ENCODE measurements around the gene APOL2.

DNA sequence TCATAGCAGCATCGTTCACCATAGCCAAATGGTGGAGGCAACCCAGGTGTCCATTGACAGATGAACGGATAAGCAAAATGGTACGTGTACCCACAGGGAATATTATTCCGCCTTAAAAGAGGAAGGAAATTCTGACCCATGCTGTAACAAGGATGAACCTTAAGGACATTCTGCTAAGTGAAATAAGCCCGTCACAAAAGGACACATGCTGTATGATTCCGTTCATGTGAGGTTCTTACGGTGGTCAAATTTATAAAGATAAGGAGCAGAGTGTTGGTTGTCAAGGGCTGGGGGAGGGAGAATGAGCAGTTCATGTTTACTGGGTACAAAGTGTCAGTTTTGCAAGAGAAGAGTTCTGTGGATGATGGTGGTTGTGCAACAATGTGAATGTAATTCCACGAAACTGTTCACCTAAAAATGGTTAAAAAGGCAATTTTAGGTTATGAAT, 39.9 kb upstream of the APOL2 start:
- TF ChIP-seq, protein P1, sequence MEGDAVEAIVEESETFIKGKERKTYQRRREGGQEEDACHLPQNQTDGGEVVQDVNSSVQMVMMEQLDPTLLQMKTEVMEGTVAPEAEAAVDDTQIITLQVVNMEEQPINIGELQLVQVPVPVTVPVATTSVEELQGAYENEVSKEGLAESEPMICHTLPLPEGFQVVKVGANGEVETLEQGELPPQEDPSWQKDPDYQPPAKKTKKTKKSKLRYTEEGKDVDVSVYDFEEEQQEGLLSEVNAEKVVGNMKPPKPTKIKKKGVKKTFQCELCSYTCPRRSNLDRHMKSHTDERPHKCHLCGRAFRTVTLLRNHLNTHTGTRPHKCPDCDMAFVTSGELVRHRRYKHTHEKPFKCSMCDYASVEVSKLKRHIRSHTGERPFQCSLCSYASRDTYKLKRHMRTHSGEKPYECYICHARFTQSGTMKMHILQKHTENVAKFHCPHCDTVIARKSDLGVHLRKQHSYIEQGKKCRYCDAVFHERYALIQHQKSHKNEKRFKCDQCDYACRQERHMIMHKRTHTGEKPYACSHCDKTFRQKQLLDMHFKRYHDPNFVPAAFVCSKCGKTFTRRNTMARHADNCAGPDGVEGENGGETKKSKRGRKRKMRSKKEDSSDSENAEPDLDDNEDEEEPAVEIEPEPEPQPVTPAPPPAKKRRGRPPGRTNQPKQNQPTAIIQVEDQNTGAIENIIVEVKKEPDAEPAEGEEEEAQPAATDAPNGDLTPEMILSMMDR (IDR thresholded peaks at IDR 0.05), result no peak
- TF ChIP-seq POLR2A (IDR thresholded peaks at IDR 0.05), result no peak
